Activated CD4-positive, alpha-beta T cell treated with anti-CD3 and anti-CD28 coated beads for 36 hours (primary cell): ENCODE measurements around the gene KLHL17. TPM values are rescaled to one million over a fixed set of nuclear protein-coding genes. Genes with fewer than 3 reads are reported as not detected.
"Not testable (repeated sequence)": the region's sequence is repeated elsewhere in the genome, so short reads cannot be mapped to it uniquely, and the experiment has no call there.

Source experiments
- ATAC-seq: fragments of 200-7000 bp; cut with Tn5 transposase; one replicate; pipeline ENCODE4 v1.10.0; 2021; ENCODE audit warnings: mild to moderate bottlenecking, moderate library complexity
- CTCF ChIA-PET: fragments of 350-600 bp; sonication (Branson Sonifier 250); formaldehyde crosslinking; loops from one replicate; lab custom pipeline; 2021; ENCODE audit warnings: antibody characterized with exemption; lab: Charles Lee
- POLR2A ChIA-PET: fragments of 350-600 bp; sonication (Branson Sonifier 250); formaldehyde crosslinking; loops from one replicate; lab custom pipeline; 2021; ENCODE audit warnings: antibody characterized with exemption, inconsistent platforms; lab: Charles Lee
- DNase-seq: peaks from one replicate; pipeline ENCODE4 v3.0.0-alpha.2; 2020
- H3K27ac Mint-ChIP-seq: one replicate; pipeline ENCODE4 v1.8.0; 2021; ENCODE audit warnings: mixed read lengths
- H3K27me3 Mint-ChIP-seq: one replicate; pipeline ENCODE4 v1.8.0; 2021; ENCODE audit warnings: mixed read lengths
- H3K36me3 Mint-ChIP-seq: one replicate; pipeline ENCODE4 v1.8.0; 2021; ENCODE audit warnings: low read depth, mixed read lengths
- H3K4me1 Mint-ChIP-seq: one replicate; pipeline ENCODE4 v1.8.0; 2021; ENCODE audit warnings: mixed read lengths
- H3K4me3 Mint-ChIP-seq: one replicate; pipeline ENCODE4 v1.8.0; 2021; ENCODE audit warnings: mild to moderate bottlenecking, moderate library complexity, mixed read lengths
- H3K9me3 Mint-ChIP-seq: one replicate; pipeline ENCODE4 v1.8.0; 2021; ENCODE audit warnings: low read depth, mixed read lengths
- intact Hi-C, 2 experiments: fragments of 100-400 bp; cut with DNase I in 1 of 2; cut with micrococcal nuclease in 1 of 2; formaldehyde crosslinking; loops; one replicate each; pipeline versions ENCODE4 v1.14.2 to v1.15.1; 2022 to 2024; cut with DNase I, micrococcal nuclease
- total RNA-seq, 2 experiments: library from RNA; stranded (reverse); gene quantifications; one replicate each; pipeline ENCODE4 v1.2.3, GENCODE V29; 2021

Gene KLHL17
- total RNA-seq, 2 experiments from 2014 or later = 16.8 to 21.7 TPM

- peaks cover 6% of the 10 kb centered on the region for H3K4me1 Mint-ChIP-seq
- ChIA-PET CTCF (no interaction called here), POLR2A (no interaction called here)
- H3K27ac Mint-ChIP-seq = no peak overlapping the region
- intact Hi-C loops = no loop called here
- DNase-seq (no peak), ATAC-seq (no peak)
- H3K27me3 Mint-ChIP-seq = peaks cover 13% of the 10 kb centered on the region
- no peak overlapping the region for H3K4me3 Mint-ChIP-seq
- no peaks in the 10 kb centered on the region for H3K36me3 Mint-ChIP-seq
- H3K9me3 Mint-ChIP-seq = no peaks in the 10 kb centered on the region
Measured at GRCh38 chr1:974293-974640, 13.9 kb downstream of the KLHL17 start.

- Mint-ChIP-seq H3K4me3 (no peak overlapping the region), H3K36me3 (no peaks in the 10 kb centered on the region), H3K4me1 (peaks cover 6% of the 10 kb centered on the region), H3K27ac (no peak overlapping the region), H3K9me3 (no peaks in the 10 kb centered on the region), H3K27me3 (peaks cover 8% of the 10 kb centered on the region)
- DNase-seq = no peak
- ChIA-PET POLR2A (no interaction called here), CTCF (interaction anchor here (1.4 to 1.9 kb wide), 4 partner anchors 28 to 116 kb away, joined by 3 to 10 read pairs (median 5); no protein-coding TSS in a partner anchor)
- no peak for ATAC-seq
- intact Hi-C loops = no loop called here
Measured at GRCh38 chr1:974687-975328, 14.4 kb downstream of the KLHL17 start.

- peaks cover 6% of the 10 kb centered on the region for H3K4me1 Mint-ChIP-seq
Measured at GRCh38 chr1:975365-975764, 15.0 kb downstream of the KLHL17 start.

GRCh38 chr1:975896-976683 is 15.7 kb downstream of the KLHL17 start:
- Mint-ChIP-seq H3K27me3 (peaks cover 8% of the 10 kb centered on the region), H3K27ac (no peak overlapping the region), H3K36me3 (no peaks in the 10 kb centered on the region), H3K4me3 (no peak overlapping the region), H3K9me3 (no peaks in the 10 kb centered on the region), H3K4me1 (peaks cover 6% of the 10 kb centered on the region)
- CTCF ChIA-PET = interaction anchor here (1.1 to 1.9 kb wide), 8 partner anchors 8 to 118 kb away, joined by 3 to 10 read pairs (median 5); no protein-coding TSS in a partner anchor
- DNase-seq (peak; percentile 88), ATAC-seq (peak; percentile 97)
- POLR2A ChIA-PET = no interaction called here
- intact Hi-C loops = loop anchor here (1.0 kb wide), 3 partner anchors 72 to 107 kb away; no protein-coding TSS in a partner anchor

More at GRCh38 chr1:975365-975764, 15.0 kb downstream of the KLHL17 start:
- Mint-ChIP-seq H3K4me3 (no peak overlapping the region), H3K27ac (no peak overlapping the region), H3K27me3 (peaks cover 8% of the 10 kb centered on the region), H3K36me3 (no peaks in the 10 kb centered on the region), H3K9me3 (no peaks in the 10 kb centered on the region)
- POLR2A ChIA-PET = no interaction called here
- CTCF ChIA-PET = interaction anchor here (1.3 to 1.9 kb wide), 5 partner anchors 10 to 117 kb away, joined by 3 to 10 read pairs (median 6); no protein-coding TSS in a partner anchor
- intact Hi-C loops = no loop called here
- DNase-seq = no peak
- no peak for ATAC-seq

GRCh38 chr1:976791-977190 is 16.4 kb downstream of the KLHL17 start:
- POLR2A ChIA-PET, H3K27me3 Mint-ChIP-seq, ATAC-seq, H3K4me1 Mint-ChIP-seq, H3K4me3 Mint-ChIP-seq, H3K36me3 Mint-ChIP-seq, H3K9me3 Mint-ChIP-seq, DNase-seq, H3K27ac Mint-ChIP-seq: not testable (repeated sequence)
- intact Hi-C loops = loop anchor here (1.0 kb wide), 3 partner anchors 72 to 107 kb away; no protein-coding TSS in a partner anchor
- CTCF ChIA-PET = interaction anchor here (1.1 to 1.9 kb wide), 7 partner anchors 8 to 118 kb away, joined by 3 to 10 read pairs (median 5); no protein-coding TSS in a partner anchor

- ATAC-seq (no peak), DNase-seq (no peak)
- ChIA-PET POLR2A (no interaction called here), CTCF (no interaction called here)
- Mint-ChIP-seq H3K4me1 (peaks cover 6% of the 10 kb centered on the region), H3K4me3 (no peak overlapping the region), H3K27me3 (peaks cover 13% of the 10 kb centered on the region), H3K27ac (no peak overlapping the region), H3K9me3 (no peaks in the 10 kb centered on the region), H3K36me3 (no peaks in the 10 kb centered on the region)
- intact Hi-C loops = no loop called here
Measured at GRCh38 chr1:978069-978834, 17.9 kb downstream of the KLHL17 start.

- ATAC-seq = no peak
- Mint-ChIP-seq H3K27ac (no peak overlapping the region), H3K4me1 (peaks cover 6% of the 10 kb centered on the region), H3K9me3 (no peaks in the 10 kb centered on the region), H3K36me3 (no peaks in the 10 kb centered on the region), H3K27me3 (peaks cover 17% of the 10 kb centered on the region), H3K4me3 (no peak overlapping the region)
- intact Hi-C loops = no loop called here
- ChIA-PET POLR2A (interaction anchor here (0.5 kb wide), 1 partner anchor 298 kb away, joined by 6 read pairs; no protein-coding TSS in a partner anchor), CTCF (interaction anchor here (0.5 kb wide), 1 partner anchor 52 kb away, joined by 3 read pairs; no protein-coding TSS in a partner anchor)
- DNase-seq = no peak
Measured at GRCh38 chr1:978835-979743, 18.7 kb downstream of the KLHL17 start.

- ChIA-PET CTCF (interaction anchor here (0.5 kb wide), 1 partner anchor 53 kb away, joined by 3 read pairs; no protein-coding TSS in a partner anchor), POLR2A (interaction anchor here (0.5 kb wide), 1 partner anchor 297 kb away, joined by 6 read pairs; no protein-coding TSS in a partner anchor)
- H3K9me3 Mint-ChIP-seq = no peaks in the 10 kb centered on the region
- H3K4me1 Mint-ChIP-seq = peaks cover 6% of the 10 kb centered on the region
- intact Hi-C loops = loop anchor here (5.0 to 10.0 kb wide), 3 partner anchors 38 to 313 kb away; no protein-coding TSS in a partner anchor
- no peak overlapping the region for H3K27ac Mint-ChIP-seq
- ATAC-seq (no peak), DNase-seq (no peak)
- peaks cover 17% of the 10 kb centered on the region for H3K27me3 Mint-ChIP-seq
- H3K4me3 Mint-ChIP-seq = no peak overlapping the region
- no peaks in the 10 kb centered on the region for H3K36me3 Mint-ChIP-seq
Measured at GRCh38 chr1:979744-980072, 19.3 kb downstream of the KLHL17 start.

GRCh38 chr1:980137-980571 is 19.8 kb downstream of the KLHL17 start:
- ATAC-seq (no peak), DNase-seq (no peak)
- H3K27ac Mint-ChIP-seq = no peak overlapping the region
- ChIA-PET POLR2A (no interaction called here), CTCF (interaction anchor here (0.5 kb wide), 1 partner anchor 53 kb away, joined by 3 read pairs; no protein-coding TSS in a partner anchor)
- no peaks in the 10 kb centered on the region for H3K36me3 Mint-ChIP-seq
- intact Hi-C loops = loop anchor here (5.0 to 10.0 kb wide), 3 partner anchors 37 to 312 kb away; no protein-coding TSS in a partner anchor
- H3K4me3 Mint-ChIP-seq = no peak overlapping the region
- H3K27me3 Mint-ChIP-seq = peaks cover 17% of the 10 kb centered on the region
- peaks cover 6% of the 10 kb centered on the region for H3K4me1 Mint-ChIP-seq
- no peaks in the 10 kb centered on the region for H3K9me3 Mint-ChIP-seq
